Hepatocyte (in vitro differentiated cells): ENCODE results near the gene INSIG1. TPM values are rescaled to one million over a fixed set of nuclear protein-coding genes. Genes with fewer than 3 reads are reported as not detected.

Experiments
- DNase-seq: peaks from one replicate; pipeline ENCODE4 v3.0.0-alpha.2; 2016; ENCODE audit warnings: low spot score
- H2AFZ ChIP-seq: fragments of 200-600 bp; sonication (generic); 2 replicates; pipeline ENCODE4 v1.6.0; 2016; ENCODE audit warnings: antibody characterized with exemption, mild to moderate bottlenecking
- H3K27ac ChIP-seq: fragments of 200-600 bp; sonication (generic); 2 replicates; pipeline ENCODE4 v1.5.1; 2016; ENCODE audit warnings: mild to moderate bottlenecking
- H3K27me3 ChIP-seq: fragments of 200-600 bp; sonication (generic); 2 replicates; pipeline ENCODE4 v1.6.1; 2016
- H3K36me3 ChIP-seq: fragments of 200-600 bp; sonication (generic); replicated peaks from 2 replicates; pipeline ENCODE4 v1.5.1; 2016; ENCODE audit warnings: low read depth; ENCODE audit not compliant: insufficient read depth
- H3K4me1 ChIP-seq: fragments of 200-600 bp; sonication (generic); 2 replicates; pipeline ENCODE4 v1.5.1; 2016; ENCODE audit warnings: mild to moderate bottlenecking, moderate library complexity; ENCODE audit not compliant: insufficient read depth
- H3K4me2 ChIP-seq: fragments of 200-600 bp; sonication (generic); 2 replicates; pipeline ENCODE4 v1.6.0; 2016
- H3K4me3 ChIP-seq: fragments of 200-600 bp; sonication (generic); 2 replicates; pipeline ENCODE4 v1.5.1; 2016; ENCODE audit warnings: mild to moderate bottlenecking
- H3K79me2 ChIP-seq: fragments of 200-600 bp; sonication (generic); 2 replicates; pipeline ENCODE4 v1.6.0; 2017; ENCODE audit warnings: mild to moderate bottlenecking
- H3K9me2 ChIP-seq: fragments of 200-600 bp; sonication (generic); replicated peaks from 2 replicates; pipeline ENCODE4 v1.6.0; 2017; ENCODE audit warnings: mild to moderate bottlenecking; ENCODE audit not compliant: insufficient read depth
- H3K9me3 ChIP-seq: fragments of 200-600 bp; sonication (generic); 2 replicates; pipeline ENCODE4 v1.5.1; 2016; ENCODE audit warnings: low read depth, mild to moderate bottlenecking
- H4K20me1 ChIP-seq: fragments of 200-600 bp; sonication (generic); 2 replicates; pipeline ENCODE4 v1.6.0; 2016; ENCODE audit warnings: mild to moderate bottlenecking; ENCODE audit not compliant: insufficient read depth, poor library complexity, severe bottlenecking
- EZH2 ChIP-seq: fragments of 200-600 bp; sonication (generic); IDR thresholded peaks from 2 replicates; pipeline ENCODE4 v1.6.1; 2016; ENCODE audit warnings: antibody characterized with exemption, mild to moderate bottlenecking, borderline replicate concordance
- EZH2phosphoT487 ChIP-seq: fragments of 200-600 bp; sonication (generic); IDR thresholded peaks from one replicate; pipeline ENCODE4 v1.6.1; 2018; ENCODE audit warnings: antibody characterized with exemption, mild to moderate bottlenecking, low read depth, moderate library complexity; ENCODE audit not compliant: unreplicated experiment, severe bottlenecking
- WGBS: methylation state at CpG from one replicate; pipeline ENCODE4 v1.1.6; 2016; ENCODE audit warnings: low lambda C conversion rate; ENCODE audit errors: missing lambda C conversion rate; 5-methylcytosine and 5-hydroxymethylcytosine counted together
- polyA plus RNA-seq: library from polyadenylated mRNA; unstranded; fragments of >200 nt; fragmentation: Nextera tagmentation; extraction: Ambion mirVana; gene quantifications from 2 replicates; pipeline ENCODE4 v1.2.1, GENCODE V29; 2016
- total RNA-seq: library from RNA; depleted of rRNA; stranded (reverse); fragments of >200 nt; gene quantifications from 2 replicates; pipeline ENCODE4 v1.2.3, GENCODE V29; 2014
- TF ChIP-seq, protein P1 (sequence below): fragments of 200-600 bp; sonication (generic); IDR thresholded peaks from 2 replicates; pipeline ENCODE4 v1.5.1; 2016; ENCODE audit warnings: antibody characterized with exemption, mild to moderate bottlenecking; ENCODE audit not compliant: poor library complexity

Gene INSIG1
- total and polyA plus RNA-seq, 2 experiments from 2014 or later, result 196 to 305 TPM

DNA sequence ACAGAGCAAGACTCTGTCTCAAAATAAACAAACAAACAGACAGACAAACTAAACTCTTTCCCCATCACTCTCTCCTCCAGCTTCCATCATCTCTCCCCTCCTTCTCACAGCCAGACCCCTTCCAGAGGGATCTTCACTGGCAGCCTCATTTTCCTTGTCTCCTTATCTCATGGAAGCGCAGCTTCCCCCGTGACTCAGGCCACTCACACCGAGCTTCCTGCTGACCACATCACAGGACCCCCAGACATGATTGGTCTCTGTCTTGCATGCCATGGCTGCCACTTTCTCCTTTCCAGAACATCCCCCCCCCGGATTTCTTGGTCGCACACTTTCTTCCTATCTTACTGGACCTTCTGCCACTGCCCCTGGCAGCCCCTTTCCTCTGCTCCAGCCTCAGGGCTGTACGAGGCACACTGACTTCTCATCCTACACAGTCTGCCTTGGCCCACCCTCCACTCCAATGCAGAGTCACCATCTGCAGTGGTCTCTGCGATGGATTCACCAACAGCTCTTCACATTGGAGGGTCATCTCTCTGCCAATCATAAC lies 4.9 kb upstream of the INSIG1 start:
- H3K4me1 ChIP-seq, result peaks cover 4% of the 10 kb centered on the region
- H4K20me1 ChIP-seq, result no peaks in the 10 kb centered on the region
- H3K79me2 ChIP-seq, result no peaks in the 10 kb centered on the region
- H3K9me2 ChIP-seq, result no peaks in the 10 kb centered on the region
- no peaks in the 10 kb centered on the region for H3K9me3 ChIP-seq
- TF ChIP-seq EZH2, result no peak
- TF ChIP-seq, protein P1, sequence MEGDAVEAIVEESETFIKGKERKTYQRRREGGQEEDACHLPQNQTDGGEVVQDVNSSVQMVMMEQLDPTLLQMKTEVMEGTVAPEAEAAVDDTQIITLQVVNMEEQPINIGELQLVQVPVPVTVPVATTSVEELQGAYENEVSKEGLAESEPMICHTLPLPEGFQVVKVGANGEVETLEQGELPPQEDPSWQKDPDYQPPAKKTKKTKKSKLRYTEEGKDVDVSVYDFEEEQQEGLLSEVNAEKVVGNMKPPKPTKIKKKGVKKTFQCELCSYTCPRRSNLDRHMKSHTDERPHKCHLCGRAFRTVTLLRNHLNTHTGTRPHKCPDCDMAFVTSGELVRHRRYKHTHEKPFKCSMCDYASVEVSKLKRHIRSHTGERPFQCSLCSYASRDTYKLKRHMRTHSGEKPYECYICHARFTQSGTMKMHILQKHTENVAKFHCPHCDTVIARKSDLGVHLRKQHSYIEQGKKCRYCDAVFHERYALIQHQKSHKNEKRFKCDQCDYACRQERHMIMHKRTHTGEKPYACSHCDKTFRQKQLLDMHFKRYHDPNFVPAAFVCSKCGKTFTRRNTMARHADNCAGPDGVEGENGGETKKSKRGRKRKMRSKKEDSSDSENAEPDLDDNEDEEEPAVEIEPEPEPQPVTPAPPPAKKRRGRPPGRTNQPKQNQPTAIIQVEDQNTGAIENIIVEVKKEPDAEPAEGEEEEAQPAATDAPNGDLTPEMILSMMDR, result no peak
- TF ChIP-seq EZH2phosphoT487, result no peak
- DNase-seq, result no peak
- H3K27me3 ChIP-seq, result no peaks in the 10 kb centered on the region
- H3K36me3 ChIP-seq, result no peaks in the 10 kb centered on the region
- H3K27ac ChIP-seq, result no peak overlapping the region
- no peak overlapping the region for H3K4me3 ChIP-seq
- H3K4me2 ChIP-seq, result no peak overlapping the region
- H2AFZ ChIP-seq, result no peak overlapping the region
- WGBS, result 79% methylated on average over 7 of the region's 7 CpGs

DNA sequence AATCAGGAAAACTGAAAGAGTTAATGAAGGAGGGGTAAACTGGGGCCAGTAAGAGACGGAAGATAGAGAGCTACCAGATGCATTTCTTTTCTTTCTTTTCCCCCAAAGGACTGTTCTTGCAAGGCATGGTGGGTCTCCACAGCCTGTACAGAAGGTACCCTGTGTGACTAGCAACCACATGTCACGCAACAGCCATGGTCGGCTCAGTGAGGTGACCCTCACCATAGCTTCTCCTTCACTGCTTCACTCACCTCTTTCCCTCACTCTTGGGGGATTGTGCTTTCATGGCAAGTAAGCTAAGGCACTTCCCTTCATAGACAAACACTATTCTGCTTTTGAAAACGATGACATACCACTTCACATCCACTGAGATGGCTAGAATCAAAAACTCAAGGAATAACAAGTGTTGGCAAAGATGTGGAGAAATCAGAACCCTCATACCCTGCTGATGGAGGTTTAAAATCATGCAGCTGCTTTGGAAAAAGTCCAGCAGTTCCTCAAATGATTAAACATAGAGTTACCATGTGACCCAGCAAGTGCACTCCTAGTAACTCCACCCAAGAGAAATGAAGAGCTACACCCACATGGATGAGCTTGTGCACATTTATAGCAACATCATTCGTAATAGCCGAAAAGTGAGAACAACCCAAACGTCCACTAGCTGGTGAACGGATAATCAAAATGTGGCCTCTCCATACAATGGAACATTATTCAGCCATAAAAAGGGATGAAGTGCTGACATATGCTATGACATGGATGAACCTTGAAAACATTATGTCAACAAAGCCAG lies 3.8 kb upstream of the INSIG1 start:
- H3K4me3 ChIP-seq, result no peak overlapping the region
- no peak overlapping the region for H2AFZ ChIP-seq
- TF ChIP-seq EZH2phosphoT487 (no peak), EZH2 (no peak)
- TF ChIP-seq, protein P1, result no peak
- H3K9me2 ChIP-seq, result no peaks in the 10 kb centered on the region
- no peaks in the 10 kb centered on the region for H3K9me3 ChIP-seq
- no peak overlapping the region for H3K4me2 ChIP-seq
- no peak for DNase-seq
- peaks cover 3% of the 10 kb centered on the region for H4K20me1 ChIP-seq
- peaks cover 9% of the 10 kb centered on the region for H3K79me2 ChIP-seq
- 96% methylated on average over 8 of the region's 8 CpGs for WGBS
- no peaks in the 10 kb centered on the region for H3K36me3 ChIP-seq
- no peaks in the 10 kb centered on the region for H3K27me3 ChIP-seq
- no peak overlapping the region for H3K27ac ChIP-seq
- peaks cover 4% of the 10 kb centered on the region for H3K4me1 ChIP-seq

DNA sequence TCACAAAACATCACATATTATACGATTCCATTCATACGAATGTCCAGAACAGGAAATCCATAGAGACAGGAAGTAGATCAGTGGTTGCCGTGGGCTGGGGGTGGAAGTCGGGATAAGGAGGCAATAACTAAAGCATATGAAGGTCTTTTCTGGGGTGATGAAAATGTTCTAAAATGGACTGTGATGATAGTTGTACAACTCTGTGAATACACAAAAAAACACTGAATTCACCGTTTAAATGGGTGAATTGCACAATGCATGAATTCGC lies 3.2 kb upstream of the INSIG1 start:
- no peaks in the 10 kb centered on the region for H3K9me3 ChIP-seq
- no peak for TF ChIP-seq EZH2
- TF ChIP-seq, protein P1, result no peak
- TF ChIP-seq EZH2phosphoT487, result no peak
- no peak for DNase-seq
- 86% methylated on average over 6 of the region's 6 CpGs for WGBS
- H3K36me3 ChIP-seq, result no peaks in the 10 kb centered on the region
- no peaks in the 10 kb centered on the region for H3K27me3 ChIP-seq
- H3K9me2 ChIP-seq, result no peaks in the 10 kb centered on the region
- no peak overlapping the region for H3K4me2 ChIP-seq
- H4K20me1 ChIP-seq, result peaks cover 8% of the 10 kb centered on the region
- peaks cover 13% of the 10 kb centered on the region for H3K79me2 ChIP-seq
- H2AFZ ChIP-seq, result no peak overlapping the region
- peaks cover 4% of the 10 kb centered on the region for H3K4me1 ChIP-seq
- no peak overlapping the region for H3K4me3 ChIP-seq
- no peak overlapping the region for H3K27ac ChIP-seq
